Activated naive CD4-positive, alpha-beta T cell (primary cell): ENCODE measurements around the gene G0S2.
A peak's percentile ranks its signal among the peaks of the same experiment; 100 is the strongest.
"Not testable (repeated sequence)": the region's sequence is repeated elsewhere in the genome, so short reads cannot be mapped to it uniquely, and the experiment has no call there.

Source experiments
- DNase-seq, 4 experiments: peaks; one replicate each; lab custom pipeline; 2025; lab: John Stamatoyannopoulos, UW

Gene G0S2

GRCh38 chr1:209678981-209679539 is 3.8 kb downstream of the G0S2 start:
- DNase-seq = no peak

DNA sequence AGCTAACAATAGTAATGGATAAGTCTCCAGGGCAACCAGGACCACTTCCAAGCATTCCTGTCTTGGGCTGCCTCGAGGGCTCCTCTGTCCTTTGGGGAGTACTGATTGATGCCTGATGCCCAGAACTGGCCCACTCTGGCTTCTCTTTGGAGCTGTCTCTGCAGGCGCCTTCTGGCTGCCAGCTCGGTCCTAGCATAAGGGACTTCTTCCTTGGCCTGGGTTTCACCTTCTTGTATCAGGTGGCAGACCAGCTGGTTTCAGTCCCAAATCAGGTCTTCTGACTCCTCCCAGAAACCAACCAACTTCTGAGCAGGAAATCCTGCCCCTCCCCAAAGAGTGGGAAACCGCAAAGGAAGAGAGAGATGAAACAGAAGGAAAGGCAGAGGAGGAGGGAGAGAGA is 10.6 kb downstream of the G0S2 start:
- no peak for DNase-seq

GRCh38 chr1:209686322-209686721 is 11.1 kb downstream of the G0S2 start:
- DNase-seq = no peak

- DNase-seq = no peak
These were observed 13.6 kb downstream of the G0S2 start for GRCh38 chr1:209688746-209689234.

- DNase-seq = no peak
These were observed 14.3 kb downstream of the G0S2 start for GRCh38 chr1:209689477-209689876.

DNA sequence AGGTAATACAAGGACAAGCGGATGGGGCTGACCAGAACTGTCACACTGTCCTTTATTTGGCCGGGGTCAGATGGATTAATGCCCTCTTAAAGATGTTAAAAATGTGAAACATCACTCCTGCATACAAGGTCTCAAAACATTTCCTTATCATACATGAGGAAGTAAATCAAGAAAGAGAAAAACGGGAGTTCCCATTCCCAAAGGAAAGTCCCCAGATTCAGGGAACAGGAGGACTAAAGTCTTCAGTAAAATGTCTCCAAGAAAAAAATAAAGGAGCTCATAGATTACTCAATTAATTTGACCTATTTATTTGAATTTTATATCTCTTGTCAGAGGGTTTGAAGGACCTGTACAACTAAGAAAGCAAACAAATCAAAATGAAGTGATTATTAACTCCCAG is 16.0 kb downstream of the G0S2 start:
- no peak for DNase-seq

- no peak for DNase-seq
These were observed 17.1 kb downstream of the G0S2 start for GRCh38 chr1:209692296-209692695.

- DNase-seq = peak; percentile 16 to 49 (median 32)
These were observed 17.7 kb downstream of the G0S2 start for GRCh38 chr1:209692745-209693504.

DNA sequence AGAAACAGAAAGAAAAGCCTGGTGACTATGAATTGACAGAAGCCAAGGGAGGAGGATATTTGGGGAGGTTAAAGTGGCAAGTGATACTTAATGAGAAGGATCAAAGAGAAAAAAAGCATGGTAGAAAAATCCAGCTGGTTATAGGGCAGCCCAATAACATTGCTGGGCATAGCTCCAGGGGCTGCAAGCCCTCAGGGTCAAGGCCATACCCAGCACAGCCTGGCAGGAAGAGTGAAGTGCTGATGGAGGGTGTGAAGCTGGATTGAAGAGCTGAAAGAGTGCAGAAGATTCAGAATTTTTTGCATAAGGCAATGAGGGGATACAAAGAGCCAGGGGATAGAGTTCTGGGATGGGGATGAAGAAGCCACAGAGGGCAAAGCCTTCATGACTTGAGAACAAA is 21.5 kb downstream of the G0S2 start:
- DNase-seq = no peak

- no peak for DNase-seq
These were observed 21.9 kb downstream of the G0S2 start for GRCh38 chr1:209697126-209697525.

- not testable (repeated sequence) for DNase-seq
These were observed 25.5 kb downstream of the G0S2 start for GRCh38 chr1:209700686-209701085.

GRCh38 chr1:209702832-209703231 is 27.6 kb downstream of the G0S2 start:
- no peak for DNase-seq

DNA sequence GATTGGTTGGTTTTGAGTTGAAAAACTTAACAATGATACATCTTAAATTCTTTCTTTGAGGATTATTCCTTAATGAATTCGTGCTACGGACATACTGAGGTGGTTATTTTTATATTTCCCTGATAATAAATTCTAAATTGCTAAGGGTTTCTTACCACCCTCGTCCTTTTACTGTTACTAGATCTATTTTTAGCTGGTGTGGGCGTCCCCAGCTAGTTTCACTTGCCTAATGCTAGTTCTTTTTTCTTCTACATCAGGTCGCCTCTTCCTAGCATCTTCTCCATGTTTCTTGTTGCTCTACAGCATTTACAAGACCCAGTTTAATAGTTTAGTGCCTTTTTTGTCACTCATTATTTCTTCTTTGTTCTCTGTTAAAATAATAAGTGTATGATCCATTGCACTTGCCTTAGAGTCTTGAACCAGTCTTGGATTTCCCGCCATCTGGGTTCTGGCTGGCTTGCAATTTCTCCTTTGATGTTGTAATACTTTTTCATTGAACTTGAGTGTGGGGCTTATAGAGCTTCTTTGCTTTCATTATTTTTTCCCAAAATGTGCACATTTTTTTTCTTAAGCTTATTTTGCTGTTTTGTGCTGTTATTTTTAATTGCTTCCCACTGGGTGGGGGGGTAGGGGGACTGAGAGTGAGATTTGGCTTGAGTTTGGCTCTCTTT is 28.8 kb downstream of the G0S2 start:
- no peak for DNase-seq

- no peak for DNase-seq
These were observed 29.4 kb downstream of the G0S2 start, which contains the start of gene HSD11B1 for GRCh38 chr1:209704584-209704983. TSS of gene HSD11B1 (plus strand) at chr1:209704846. CDS start at chr1:209704943, 97 bp downstream.

DNA sequence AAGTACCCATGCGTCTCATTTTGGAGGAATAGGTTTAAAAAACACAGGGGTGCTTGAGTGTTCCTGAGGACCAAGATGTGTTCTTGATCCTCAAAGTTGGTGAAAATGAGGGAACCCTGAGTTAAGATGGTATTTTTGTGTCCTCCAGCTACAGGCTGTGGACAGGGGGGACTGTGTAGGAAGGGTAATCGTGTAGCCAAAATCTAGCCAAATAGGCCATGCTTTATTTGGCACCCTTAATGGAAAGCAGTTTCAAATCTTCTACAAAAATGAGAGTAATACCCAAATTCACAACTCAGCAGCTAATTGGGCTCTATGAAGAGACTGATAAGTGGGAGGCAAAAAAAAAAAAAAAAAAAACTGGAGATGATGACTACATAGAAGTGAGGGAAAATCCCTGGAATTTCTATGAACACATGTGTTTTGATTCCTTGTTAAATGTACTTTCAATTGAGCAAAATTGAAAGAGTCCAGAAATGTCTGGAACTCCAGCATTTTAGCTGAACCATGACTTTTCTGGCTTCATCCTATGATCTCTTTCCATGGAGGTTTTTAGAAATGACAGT is 29.9 kb downstream of the G0S2 start:
- no peak for DNase-seq

- DNase-seq = no peak
These were observed 31.4 kb downstream of the G0S2 start for GRCh38 chr1:209706622-209707021.

GRCh38 chr1:209707308-209707707 is 32.1 kb downstream of the G0S2 start:
- no peak for DNase-seq

GRCh38 chr1:209708297-209708696 is 33.1 kb downstream of the G0S2 start:
- no peak for DNase-seq

DNA sequence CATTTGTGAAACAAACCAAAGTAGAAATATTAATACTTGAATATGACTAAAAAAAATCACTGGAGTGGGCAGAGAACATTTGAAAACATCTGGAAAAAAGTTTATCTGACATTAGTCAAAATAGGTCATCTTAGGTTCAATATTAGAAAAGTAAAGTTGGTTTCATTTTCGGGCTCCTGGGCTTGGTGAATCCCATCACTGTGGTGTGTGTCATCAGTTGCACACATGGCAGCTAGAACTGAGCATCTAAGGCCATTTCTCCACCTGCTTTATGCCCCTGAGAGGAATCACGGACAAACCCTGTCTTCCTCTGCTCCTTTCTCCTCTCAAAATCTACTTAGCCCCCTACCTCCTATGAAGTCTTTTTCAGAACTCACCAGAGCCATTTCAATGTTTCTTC is 34.9 kb downstream of the G0S2 start:
- DNase-seq = no peak

GRCh38 chr1:209710847-209711246 is 35.6 kb downstream of the G0S2 start:
- no peak for DNase-seq

DNA sequence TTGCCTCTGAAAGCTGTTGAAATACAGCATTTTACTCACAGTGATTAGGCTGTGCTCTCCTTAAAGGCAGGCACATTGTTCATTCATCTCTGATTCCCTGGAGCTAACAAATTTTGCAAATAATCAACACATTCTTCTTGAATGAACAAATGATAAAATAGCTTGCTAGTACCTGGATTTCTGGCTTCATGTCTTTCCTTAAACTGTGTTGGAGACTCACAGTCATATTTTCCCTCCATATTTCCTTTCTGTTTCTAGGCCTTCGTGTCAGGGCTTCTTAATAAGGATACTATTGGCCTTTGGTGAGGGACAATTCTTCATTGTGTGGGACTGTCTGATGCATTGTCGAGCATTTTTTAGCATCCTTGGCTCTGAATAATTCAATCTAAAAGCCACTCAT is 39.1 kb downstream of the G0S2 start:
- no peak for DNase-seq

- DNase-seq = no peak
These were observed 40.1 kb downstream of the G0S2 start for GRCh38 chr1:209715314-209715713.

DNA sequence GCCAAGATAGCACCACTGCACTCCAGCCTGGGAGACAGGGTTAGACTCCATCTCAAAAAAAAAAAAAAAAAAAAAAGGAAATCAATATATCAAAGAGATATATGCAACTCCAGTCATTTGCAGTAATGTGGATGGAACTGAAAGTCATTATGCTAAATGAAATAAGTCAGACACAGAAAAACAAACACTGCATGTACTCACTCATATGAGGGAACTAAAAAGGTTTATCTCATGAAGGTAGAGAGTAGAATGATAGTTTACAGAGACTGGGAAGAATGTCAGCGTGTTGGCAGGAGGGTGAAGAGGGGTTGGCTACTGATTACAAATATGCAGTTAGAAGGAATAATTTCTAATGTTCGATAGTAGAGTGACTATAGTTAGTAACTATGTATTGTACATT is 42.6 kb downstream of the G0S2 start:
- DNase-seq = no peak
